ENCODE data around the gene PRLHR.

GRCh38 chr10:118546479-118546878 is 49.0 kb downstream of the PRLHR start:
- TF ChIP-seq CTCF (conservative IDR thresholded peaks at IDR 0.05 in 1 of 2, IDR thresholded peaks at IDR 0.05 in 1 of 2; ENCODE audit: low read depth in 1 of 2, low read length in 2 of 2) (no peak), EZH2 (IDR thresholded peaks at IDR 0.05; ENCODE audit: low read length, missing control alignments) (no peak)

Measured in fibroblast of lung (primary cell).